Type B pancreatic cell (in vitro differentiated cells): ENCODE results near the gene ADAMTSL5. TPM values are rescaled to one million over a fixed set of nuclear protein-coding genes. Genes with fewer than 3 reads are reported as not detected.

Experiments used
- DNase-seq: peaks from one replicate; pipeline ENCODE4 v3.0.0; 2021; ENCODE audit warnings: mixed read lengths; ENCODE audit not compliant: unreplicated experiment; ENCODE audit errors: extremely low spot score
- H3K27ac Mint-ChIP-seq: 2 replicates; pipeline ENCODE4 v1.8.0; 2021; ENCODE audit warnings: mild to moderate bottlenecking, mixed read lengths
- H3K27me3 Mint-ChIP-seq: 2 replicates; pipeline ENCODE4 v1.8.0; 2021; ENCODE audit warnings: mixed read lengths
- H3K36me3 Mint-ChIP-seq: 2 replicates; pipeline ENCODE4 v1.8.0; 2021; ENCODE audit warnings: mixed read lengths
- H3K4me1 Mint-ChIP-seq: one replicate; pipeline ENCODE4 v1.8.0; 2021; ENCODE audit warnings: mixed read lengths; ENCODE audit not compliant: unreplicated experiment
- H3K4me3 Mint-ChIP-seq: 2 replicates; pipeline ENCODE4 v1.8.0; 2021; ENCODE audit warnings: mild to moderate bottlenecking, mixed read lengths
- H3K9me3 Mint-ChIP-seq: 2 replicates; pipeline ENCODE4 v1.8.0; 2021; ENCODE audit warnings: mixed read lengths
- CTCF ChIP-seq: fragments of 200-600 bp; sonication (generic); conservative IDR thresholded peaks from 2 replicates; pipeline ENCODE4 v1.5.0; 2021; ENCODE audit warnings: antibody characterized with exemption, mild to moderate bottlenecking
- total RNA-seq: library from RNA; stranded (reverse); gene quantifications from 2 replicates; pipeline ENCODE4 v1.2.1, GENCODE V29; 2021; ENCODE audit warnings: low replicate concordance

ADAMTSL5 gene
- total RNA-seq, 1 donor from 2014 or later = 3.4 TPM

- no peak for TF ChIP-seq CTCF
- Mint-ChIP-seq H3K27me3 (peaks cover 21% of the 10 kb centered on the region), H3K4me1 (peaks cover 6% of the 10 kb centered on the region), H3K9me3 (no peaks in the 10 kb centered on the region), H3K4me3 (no peak overlapping the region), H3K36me3 (peaks cover 4% of the 10 kb centered on the region), H3K27ac (no peak overlapping the region)
- DNase-seq = no peak
Observed at GRCh38 chr19:1475751-1476437, 36.9 kb downstream of the ADAMTSL5 start.

GRCh38 chr19:1474765-1475351 is 38.0 kb downstream of the ADAMTSL5 start:
- Mint-ChIP-seq H3K4me3 (no peak overlapping the region), H3K27me3 (peaks cover 25% of the 10 kb centered on the region)

GRCh38 chr19:1474011-1474764 is 38.6 kb downstream of the ADAMTSL5 start:
- Mint-ChIP-seq H3K4me1 (peaks cover 4% of the 10 kb centered on the region), H3K9me3 (no peaks in the 10 kb centered on the region), H3K4me3 (no peak overlapping the region), H3K36me3 (peaks cover 3% of the 10 kb centered on the region), H3K27me3 (peaks cover 25% of the 10 kb centered on the region), H3K27ac (no peak overlapping the region)
- TF ChIP-seq CTCF = no peak
- DNase-seq = no peak

More at GRCh38 chr19:1474765-1475351, 38.0 kb downstream of the ADAMTSL5 start:
- no peak for DNase-seq
- Mint-ChIP-seq H3K36me3 (peaks cover 4% of the 10 kb centered on the region), H3K9me3 (no peaks in the 10 kb centered on the region), H3K27ac (no peak overlapping the region), H3K4me1 (peaks cover 6% of the 10 kb centered on the region)
- no peak for TF ChIP-seq CTCF

GRCh38 chr19:1473085-1473851 is 39.6 kb downstream of the ADAMTSL5 start:
- Mint-ChIP-seq H3K27me3 (peaks cover 26% of the 10 kb centered on the region), H3K4me1 (no peaks in the 10 kb centered on the region), H3K4me3 (peak overlapping the region; percentile 18), H3K36me3 (no peaks in the 10 kb centered on the region), H3K9me3 (no peaks in the 10 kb centered on the region), H3K27ac (no peak overlapping the region)
- no peak for TF ChIP-seq CTCF
- no peak for DNase-seq
